ENCODE measurements around the gene ISCA1. TPM values are rescaled to one million over a fixed set of nuclear protein-coding genes. Genes with fewer than 3 reads are reported as not detected.

ISCA1 gene
- polyA plus RNA-seq, 1 donor (not counting 4 experiments of a cell fraction or from before 2014, with no cell fraction given): 37.4 TPM

- Histone ChIP-seq H3K27me3 (ENCODE audit: control insufficient read depth, extremely low read depth, insufficient read depth, low read length) (no peaks in the 10 kb centered on the region), H3K9me3 (ENCODE audit: control insufficient read depth, low read depth, low read length) (no peaks in the 10 kb centered on the region), H3K36me3 (ENCODE audit: control insufficient read depth in 2 of 2, extremely low read depth in 1 of 2, insufficient read depth in 2 of 2, low read length in 2 of 2) (no peaks in the 10 kb centered on the region), H3K4me1 (ENCODE audit: control insufficient read depth, extremely low read depth, insufficient read depth, low read length) (no peaks in the 10 kb centered on the region), H2AFZ (ENCODE audit: control insufficient read depth, low read length) (no peak overlapping the region), H3K9ac (ENCODE audit: control insufficient read depth, extremely low read depth, insufficient read depth, low read length) (no peak overlapping the region), H4K20me1 (ENCODE audit: control insufficient read depth, extremely low read depth, insufficient read depth, low read length) (no peaks in the 10 kb centered on the region), H3K4me2 (ENCODE audit: control insufficient read depth, extremely low read depth, insufficient read depth, low read depth, low read length) (no peak overlapping the region), H3K79me2 (ENCODE audit: control insufficient read depth, insufficient read depth, low read length) (no peaks in the 10 kb centered on the region), H3K9me1 (ENCODE audit: control insufficient read depth, extremely low read depth, insufficient read depth, low read length) (no peaks in the 10 kb centered on the region), H3K4me3 (ENCODE audit: control insufficient read depth in 2 of 3, extremely low read depth in 1 of 3, insufficient read depth in 2 of 3, low read depth in 1 of 3, low read length in 3 of 3) (no peak overlapping the region), H3K27ac (ENCODE audit: control insufficient read depth, insufficient read depth, low read length) (no peak overlapping the region)
- dilution Hi-C loops (cut with MboI; ENCODE audit: extremely low pct_ligation_motif_present, low sequenced_read_pairs): no loop called here
- TF ChIP-seq CTCF (optimal IDR thresholded peaks at IDR 0.05 in 1 of 3, IDR thresholded peaks at IDR 0.05 in 1 of 3, conservative IDR thresholded peaks at IDR 0.05 in 1 of 3; ENCODE audit: extremely low read depth in 1 of 3, insufficient read depth in 2 of 3, low read length in 3 of 3): no peak
- FAIRE-seq (no peak), DNase-seq (ENCODE audit: low read depth, low spot score) (no peak)
Measured at GRCh38 chr9:86242071-86242470, 40.3 kb downstream of the ISCA1 start.

- Histone ChIP-seq H3K4me1 (ENCODE audit: control insufficient read depth, extremely low read depth, insufficient read depth, low read length) (no peaks in the 10 kb centered on the region), H2AFZ (ENCODE audit: control insufficient read depth, low read length) (no peak overlapping the region), H3K4me3 (ENCODE audit: control insufficient read depth in 2 of 3, extremely low read depth in 1 of 3, insufficient read depth in 2 of 3, low read depth in 1 of 3, low read length in 3 of 3) (no peak overlapping the region), H3K9me3 (ENCODE audit: control insufficient read depth, low read depth, low read length) (no peaks in the 10 kb centered on the region), H3K36me3 (ENCODE audit: control insufficient read depth in 2 of 2, extremely low read depth in 1 of 2, insufficient read depth in 2 of 2, low read length in 2 of 2) (no peaks in the 10 kb centered on the region), H3K9me1 (ENCODE audit: control insufficient read depth, extremely low read depth, insufficient read depth, low read length) (no peaks in the 10 kb centered on the region), H3K4me2 (ENCODE audit: control insufficient read depth, extremely low read depth, insufficient read depth, low read depth, low read length) (no peak overlapping the region), H3K79me2 (ENCODE audit: control insufficient read depth, insufficient read depth, low read length) (no peaks in the 10 kb centered on the region), H3K9ac (ENCODE audit: control insufficient read depth, extremely low read depth, insufficient read depth, low read length) (no peak overlapping the region), H3K27me3 (ENCODE audit: control insufficient read depth, extremely low read depth, insufficient read depth, low read length) (no peaks in the 10 kb centered on the region), H4K20me1 (ENCODE audit: control insufficient read depth, extremely low read depth, insufficient read depth, low read length) (no peaks in the 10 kb centered on the region), H3K27ac (ENCODE audit: control insufficient read depth, insufficient read depth, low read length) (no peak overlapping the region)
- TF ChIP-seq CTCF (optimal IDR thresholded peaks at IDR 0.05 in 1 of 3, IDR thresholded peaks at IDR 0.05 in 1 of 3, conservative IDR thresholded peaks at IDR 0.05 in 1 of 3; ENCODE audit: extremely low read depth in 1 of 3, insufficient read depth in 2 of 3, low read length in 3 of 3): no peak
- TF ChIP-seq EZH2 (IDR thresholded peaks at IDR 0.05; ENCODE audit: low read length): no peak
- dilution Hi-C loops (cut with MboI; ENCODE audit: extremely low pct_ligation_motif_present, low sequenced_read_pairs): no loop called here
- DNase-seq (ENCODE audit: low read depth, low spot score): no peak
- FAIRE-seq: no peak
Measured at GRCh38 chr9:86241216-86241615, 41.1 kb downstream of the ISCA1 start.
